HG02623 (cell line): ENCODE data around the gene BCAR3.

Source experiments
- ATAC-seq: cut with Tn5 transposase; IDR thresholded peaks from one replicate; pipeline ENCODE4 v1.9.1; 2021; ENCODE audit warnings: moderate library complexity; ENCODE audit not compliant: unreplicated experiment

Gene BCAR3

GRCh38 chr1:93516164-93516563 is 165.5 kb downstream of the BCAR3 start:
- ATAC-seq = no peak
